Measurements from ENCODE around the gene TCTN3.

TCTN3 gene

DNA sequence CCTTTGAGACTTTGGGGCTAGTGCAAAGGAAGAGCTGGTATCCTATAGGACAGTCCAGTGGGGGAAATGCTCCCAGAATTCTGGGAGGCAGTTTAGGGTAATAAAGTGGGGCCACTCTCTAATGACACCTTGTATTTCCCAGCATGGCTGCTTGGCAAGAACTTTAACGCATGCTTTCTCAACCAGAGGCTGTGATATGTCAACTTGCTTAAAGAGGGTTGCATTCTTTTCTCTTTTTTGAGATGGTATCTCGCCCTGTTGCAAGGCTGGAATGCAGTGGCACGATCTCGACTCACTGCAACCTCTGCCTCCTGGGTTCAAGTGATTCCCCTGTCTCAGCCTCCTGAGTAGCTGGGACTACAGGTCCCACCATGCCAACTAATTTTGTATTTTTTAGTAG is 75.6 kb downstream of the TCTN3 start:
- no peak for DNase-seq

DNA sequence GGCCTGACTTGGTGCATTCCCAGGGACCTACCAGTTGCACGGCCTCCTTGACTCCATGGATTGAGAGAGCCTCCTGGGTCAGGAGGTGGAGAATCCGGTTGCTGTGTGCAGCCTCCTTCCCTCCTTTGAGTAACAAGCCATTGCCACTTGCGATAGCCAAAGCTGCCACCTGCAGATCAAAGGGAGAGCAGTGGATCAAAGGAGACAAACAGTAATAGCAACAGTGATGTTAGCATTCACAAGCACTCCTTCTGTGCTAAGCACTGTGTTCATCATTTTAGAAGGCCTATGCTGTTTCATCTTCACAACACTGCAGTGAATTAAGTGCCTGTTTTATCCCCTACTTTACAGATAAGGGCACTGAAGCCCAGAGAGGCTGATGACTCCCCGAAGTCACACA is 77.3 kb downstream of the TCTN3 start:
- DNase-seq: no peak

Data from SIG-M5 (cell line).